Epidermal melanocyte (primary cell): ENCODE results near the gene UVRAG.

Source experiments
- DNase-seq: peaks from one replicate; pipeline ENCODE4 v3.0.0; 2011; ENCODE audit warnings: low spot score; ENCODE audit not compliant: insufficient read length

UVRAG gene

GRCh38 chr11:75783416-75784084 is 31.5 kb upstream of the UVRAG start:
- no peak for DNase-seq

GRCh38 chr11:75784085-75784478 is 30.9 kb upstream of the UVRAG start:
- DNase-seq, result no peak

GRCh38 chr11:75784506-75784905 is 30.5 kb upstream of the UVRAG start:
- no peak for DNase-seq

GRCh38 chr11:75785187-75785586 is 29.8 kb upstream of the UVRAG start:
- no peak for DNase-seq

- no peak for DNase-seq
Observed at GRCh38 chr11:75786101-75786736, 28.8 kb upstream of the UVRAG start.

- DNase-seq, result no peak
Observed at GRCh38 chr11:75789521-75789920, 25.5 kb upstream of the UVRAG start.

- no peak for DNase-seq
Observed at GRCh38 chr11:75790986-75791385, 24.0 kb upstream of the UVRAG start.

GRCh38 chr11:75792127-75792731 is 22.8 kb upstream of the UVRAG start:
- DNase-seq, result no peak

- no peak for DNase-seq
Observed at GRCh38 chr11:75792997-75793800, 21.8 kb upstream of the UVRAG start.

GRCh38 chr11:75793966-75794365 is 21.0 kb upstream of the UVRAG start:
- no peak for DNase-seq

- DNase-seq, result no peak
Observed at GRCh38 chr11:75795276-75796090, 19.5 kb upstream of the UVRAG start.

GRCh38 chr11:75796091-75796435 is 18.9 kb upstream of the UVRAG start:
- no peak for DNase-seq

GRCh38 chr11:75797116-75797515 is 17.9 kb upstream of the UVRAG start:
- no peak for DNase-seq

- DNase-seq, result no peak
Observed at GRCh38 chr11:75797792-75798191, 17.2 kb upstream of the UVRAG start.

GRCh38 chr11:75800136-75800675 is 14.8 kb upstream of the UVRAG start:
- no peak for DNase-seq

- DNase-seq, result peak; percentile 79
Observed at GRCh38 chr11:75800728-75801361, 14.2 kb upstream of the UVRAG start.

- no peak for DNase-seq
Observed at GRCh38 chr11:75801362-75802020, 13.5 kb upstream of the UVRAG start.

GRCh38 chr11:75802021-75802912 is 12.7 kb upstream of the UVRAG start:
- DNase-seq, result no peak
